ENCODE results near the gene WNK4. TPM values are rescaled to one million over a fixed set of nuclear protein-coding genes. Genes with fewer than 3 reads are reported as not detected.

Gene WNK4
- total and polyA plus RNA-seq, 12 donors, result 0.03 to 0.14 (median 0.07) TPM; not detected in 9

DNA sequence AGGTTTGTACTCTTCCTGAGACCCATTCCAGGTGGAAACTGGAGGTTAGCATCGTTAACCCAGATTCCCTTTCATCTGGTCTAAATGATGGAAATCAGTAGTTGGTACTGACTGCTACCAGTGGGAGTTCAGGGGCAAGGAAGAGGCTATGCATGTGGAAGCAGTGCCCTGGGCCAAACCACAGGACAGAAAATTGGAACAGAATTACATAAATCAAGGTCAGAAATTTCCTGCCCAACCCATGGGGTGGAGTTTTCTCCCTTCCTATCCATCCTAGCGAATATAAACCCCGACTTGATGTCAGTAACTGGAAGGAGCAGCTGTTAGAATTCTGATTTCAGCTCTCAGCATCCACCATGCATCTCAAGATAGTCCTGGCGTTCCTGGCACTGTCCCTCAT is 63.9 kb downstream of the WNK4 start, which contains the start of gene AOC2:
TSS of gene AOC2 (plus strand) at position 310 of the 400 bp plus-strand sequence. CDS start at position 357, 47 bp downstream.
- TF ChIP-seq, protein P1, sequence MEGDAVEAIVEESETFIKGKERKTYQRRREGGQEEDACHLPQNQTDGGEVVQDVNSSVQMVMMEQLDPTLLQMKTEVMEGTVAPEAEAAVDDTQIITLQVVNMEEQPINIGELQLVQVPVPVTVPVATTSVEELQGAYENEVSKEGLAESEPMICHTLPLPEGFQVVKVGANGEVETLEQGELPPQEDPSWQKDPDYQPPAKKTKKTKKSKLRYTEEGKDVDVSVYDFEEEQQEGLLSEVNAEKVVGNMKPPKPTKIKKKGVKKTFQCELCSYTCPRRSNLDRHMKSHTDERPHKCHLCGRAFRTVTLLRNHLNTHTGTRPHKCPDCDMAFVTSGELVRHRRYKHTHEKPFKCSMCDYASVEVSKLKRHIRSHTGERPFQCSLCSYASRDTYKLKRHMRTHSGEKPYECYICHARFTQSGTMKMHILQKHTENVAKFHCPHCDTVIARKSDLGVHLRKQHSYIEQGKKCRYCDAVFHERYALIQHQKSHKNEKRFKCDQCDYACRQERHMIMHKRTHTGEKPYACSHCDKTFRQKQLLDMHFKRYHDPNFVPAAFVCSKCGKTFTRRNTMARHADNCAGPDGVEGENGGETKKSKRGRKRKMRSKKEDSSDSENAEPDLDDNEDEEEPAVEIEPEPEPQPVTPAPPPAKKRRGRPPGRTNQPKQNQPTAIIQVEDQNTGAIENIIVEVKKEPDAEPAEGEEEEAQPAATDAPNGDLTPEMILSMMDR (IDR thresholded peaks at IDR 0.05), result no peak
- Histone ChIP-seq H3K27ac (peak within 1 kb of the TSS in 1 of 10 donors; percentile 12), H3K36me3 (peaks cover 0 to 67% (median 27%) of the 10 kb centered on the region in 9 donors), H3K9me3 (no peaks in the 10 kb centered on the region), H3K27me3 (no peaks in the 10 kb centered on the region), H3K4me1 (peaks cover 0 to 22% (median 0%) of the 10 kb centered on the region in 9 donors), H3K4me3 (no peak within 1 kb of the TSS)
- DNase-seq (no peak), ATAC-seq (no peak)
- intact Hi-C loops (cut with DNase I), result loop anchor here in 2 of 10 donors (2.0 to 5.0 kb wide), 2 partner anchors 85 to 93 kb away; no protein-coding TSS in a partner anchor
- 65 to 67% methylated on average over 4 of the region's 4 CpGs for WGBS, 2 donors

DNA sequence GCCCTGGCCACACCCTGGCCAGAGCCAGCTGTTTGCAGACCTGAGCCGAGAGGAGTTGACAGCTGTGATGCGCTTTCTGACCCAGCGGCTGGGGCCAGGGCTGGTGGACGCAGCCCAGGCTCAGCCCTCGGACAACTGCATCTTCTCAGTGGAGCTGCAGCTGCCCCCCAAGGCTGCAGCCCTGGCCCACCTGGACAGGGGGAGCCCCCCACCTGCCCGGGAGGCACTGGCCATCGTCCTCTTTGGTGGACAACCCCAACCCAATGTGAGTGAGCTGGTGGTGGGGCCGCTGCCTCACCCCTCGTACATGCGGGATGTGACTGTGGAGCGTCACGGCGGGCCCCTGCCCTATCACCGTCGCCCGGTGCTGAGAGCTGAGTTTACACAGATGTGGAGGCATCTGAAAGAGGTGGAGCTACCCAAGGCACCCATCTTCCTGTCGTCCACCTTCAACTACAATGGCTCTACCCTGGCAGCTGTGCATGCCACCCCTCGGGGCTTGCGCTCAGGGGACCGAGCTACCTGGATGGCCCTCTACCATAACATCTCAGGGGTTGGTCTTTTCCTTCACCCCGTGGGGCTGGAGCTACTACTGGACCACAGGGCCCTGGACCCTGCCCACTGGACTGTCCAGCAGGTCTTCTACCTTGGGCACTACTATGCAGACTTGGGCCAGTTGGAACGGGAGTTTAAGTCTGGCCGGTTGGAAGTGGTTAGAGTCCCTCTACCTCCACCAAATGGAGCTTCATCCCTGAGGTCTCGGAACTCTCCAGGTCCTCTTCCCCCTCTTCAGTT is 64.5 kb downstream of the WNK4 start:
- TF ChIP-seq, protein P1 (IDR thresholded peaks at IDR 0.05), result no peak
- peak in 3 of 8 donors; percentile 3 to 28 (median 20) for ATAC-seq
- Histone ChIP-seq H3K4me1 (peaks cover 0 to 27% (median 5%) of the 10 kb centered on the region in 9 donors), H3K9me3 (no peaks in the 10 kb centered on the region), H3K36me3 (peaks cover 0 to 60% (median 22%) of the 10 kb centered on the region in 9 donors), H3K27ac (no peak overlapping the region), H3K4me3 (no peak overlapping the region), H3K27me3 (no peaks in the 10 kb centered on the region)
- intact Hi-C loops (cut with DNase I), result loop anchor here in 4 of 10 donors (2.0 to 5.0 kb wide), 5 partner anchors 82 to 627 kb away; no protein-coding TSS in a partner anchor
- no peak for DNase-seq
- WGBS, 2 donors, result 90 to 91% methylated on average over 24 of the region's 24 CpGs

DNA sequence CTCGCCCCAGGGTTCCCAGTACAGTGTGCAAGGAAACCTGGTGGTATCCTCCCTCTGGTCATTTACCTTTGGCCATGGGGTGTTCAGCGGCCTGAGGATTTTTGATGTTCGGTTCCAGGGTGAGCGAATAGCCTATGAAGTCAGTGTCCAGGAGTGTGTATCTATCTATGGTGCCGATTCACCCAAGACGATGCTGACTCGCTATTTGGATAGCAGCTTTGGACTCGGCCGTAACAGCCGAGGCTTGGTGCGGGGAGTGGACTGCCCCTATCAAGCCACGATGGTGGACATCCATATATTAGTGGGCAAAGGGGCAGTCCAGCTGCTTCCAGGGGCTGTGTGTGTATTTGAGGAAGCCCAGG is 65.1 kb downstream of the WNK4 start:
- ATAC-seq, result no peak
- Histone ChIP-seq H3K27me3 (no peaks in the 10 kb centered on the region), H3K36me3 (peaks cover 0 to 54% (median 22%) of the 10 kb centered on the region in 9 donors), H3K4me1 (peaks cover 0 to 30% (median 5%) of the 10 kb centered on the region in 9 donors), H3K4me3 (no peak overlapping the region), H3K9me3 (no peaks in the 10 kb centered on the region), H3K27ac (no peak overlapping the region)
- 88 to 91% methylated on average over 12 of the region's 12 CpGs for WGBS, 2 donors
- DNase-seq, result no peak
- TF ChIP-seq, protein P1 (IDR thresholded peaks at IDR 0.05), result no peak
- intact Hi-C loops (cut with DNase I), result loop anchor here in 3 of 10 donors (2.0 to 5.0 kb wide), 4 partner anchors 82 to 627 kb away; no protein-coding TSS in a partner anchor

DNA sequence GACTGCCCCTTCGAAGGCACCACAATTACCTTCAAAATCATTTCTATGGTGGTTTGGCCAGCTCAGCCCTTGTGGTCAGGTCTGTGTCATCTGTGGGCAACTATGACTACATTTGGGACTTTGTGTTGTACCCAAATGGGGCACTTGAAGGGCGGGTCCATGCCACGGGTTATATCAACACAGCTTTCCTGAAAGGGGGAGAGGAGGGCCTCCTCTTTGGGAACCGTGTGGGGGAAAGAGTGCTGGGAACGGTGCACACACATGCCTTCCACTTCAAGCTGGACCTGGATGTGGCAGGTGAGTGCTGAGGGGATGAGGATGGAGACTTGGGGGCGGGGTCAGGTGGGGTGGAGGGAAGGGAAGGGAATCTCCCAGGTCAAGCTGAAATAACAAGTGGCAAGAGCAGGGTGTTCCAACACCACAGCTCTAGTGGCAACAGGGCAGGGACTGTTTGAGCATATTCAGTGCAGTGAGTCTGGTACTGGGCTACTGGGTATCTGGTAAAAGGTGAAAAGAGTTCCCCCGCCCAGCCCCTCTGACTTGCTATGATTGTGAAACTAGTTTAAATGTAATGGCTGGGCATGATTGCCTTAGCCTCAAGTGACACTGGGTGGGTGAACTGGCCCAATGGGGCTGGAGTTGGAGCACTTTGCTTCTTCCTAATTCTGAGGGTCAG is 65.6 kb downstream of the WNK4 start:
- Histone ChIP-seq H3K4me3 (no peak overlapping the region), H3K27me3 (no peaks in the 10 kb centered on the region), H3K27ac (peak overlapping the region in 2 of 10 donors; percentile 15 to 25), H3K36me3 (peaks cover 0 to 49% (median 21%) of the 10 kb centered on the region in 9 donors), H3K9me3 (no peaks in the 10 kb centered on the region), H3K4me1 (peaks cover 0 to 30% (median 6%) of the 10 kb centered on the region in 9 donors)
- intact Hi-C loops (cut with DNase I), result loop anchor here in 4 of 10 donors (2.0 to 5.0 kb wide), 5 partner anchors 81 to 626 kb away; no protein-coding TSS in a partner anchor
- WGBS, 2 donors, result 79 to 81% methylated on average over 7 of the region's 7 CpGs
- DNase-seq, result no peak
- ATAC-seq, result peak in 1 of 8 donors; percentile 13
- TF ChIP-seq, protein P1 (IDR thresholded peaks at IDR 0.05), result no peak
